Activated CD4-positive, CD25-positive, alpha-beta regulatory T cell treated with anti-CD3 and anti-CD28 coated beads, Interleukin-2, amount 50 U/mL, for 16 hours (primary cell): ENCODE measurements around the gene ADAM8.

Experiments used
- DNase-seq: peaks from one replicate; pipeline ENCODE4 v3.0.0-alpha.2; 2020; ENCODE audit warnings: low read depth, low spot score

The ADAM8 gene

GRCh38 chr10:133308421-133309099, 31.9 kb upstream of the ADAM8 start, which contains the start of the genes TUBGCP2 and ZNF511:
TUBGCP2 (minus strand) TSS chr10:133308872; CDS start chr10:133302941, 5,931 bp downstream.
ZNF511 (plus strand) TSS chr10:133308914; CDS start chr10:133308944, 30 bp downstream.
- DNase-seq = peak; percentile 76

GRCh38 chr10:133307776-133308420, 31.2 kb upstream of the ADAM8 start:
- peak; percentile 76 for DNase-seq

GRCh38 chr10:133306941-133307379, 30.3 kb upstream of the ADAM8 start:
- no peak for DNase-seq

- no peak for DNase-seq
Observed at GRCh38 chr10:133306097-133306476, 29.4 kb upstream of the ADAM8 start.

- no peak for DNase-seq
Observed at GRCh38 chr10:133303206-133303605, 26.5 kb upstream of the ADAM8 start.

- no peak for DNase-seq
Observed at GRCh38 chr10:133302230-133302629, 25.6 kb upstream of the ADAM8 start.

- no peak for DNase-seq
Observed at GRCh38 chr10:133299738-133300137, 23.1 kb upstream of the ADAM8 start.

GRCh38 chr10:133299224-133299623, 22.6 kb upstream of the ADAM8 start:
- no peak for DNase-seq

- DNase-seq = no peak
Observed at GRCh38 chr10:133298466-133298865, 21.8 kb upstream of the ADAM8 start.

- no peak for DNase-seq
Observed at GRCh38 chr10:133297504-133297903, 20.8 kb upstream of the ADAM8 start.

GRCh38 chr10:133295426-133296320, 19.0 kb upstream of the ADAM8 start:
- DNase-seq = no peak

- no peak for DNase-seq
Observed at GRCh38 chr10:133294189-133294588, 17.5 kb upstream of the ADAM8 start.

GRCh38 chr10:133293810-133294119, 17.1 kb upstream of the ADAM8 start:
- DNase-seq = no peak

- no peak for DNase-seq
Observed at GRCh38 chr10:133292919-133293809, 16.5 kb upstream of the ADAM8 start.

- DNase-seq = no peak
Observed at GRCh38 chr10:133289761-133290160, 13.1 kb upstream of the ADAM8 start.

GRCh38 chr10:133287832-133288500, 11.3 kb upstream of the ADAM8 start:
- DNase-seq = no peak

GRCh38 chr10:133286366-133286765, 9.7 kb upstream of the ADAM8 start:
- no peak for DNase-seq

- DNase-seq = no peak
Observed at GRCh38 chr10:133285217-133285616, 8.5 kb upstream of the ADAM8 start.

- DNase-seq = no peak
Observed at GRCh38 chr10:133283931-133284330, 7.3 kb upstream of the ADAM8 start.

- DNase-seq = no peak
Observed at GRCh38 chr10:133282846-133283390, 6.2 kb upstream of the ADAM8 start.
